Cerebellar nuclear complex (tissue), 1 donor: ENCODE results near the gene DESI2.
A peak's percentile ranks its signal among the peaks of the same experiment; 100 is the strongest.
"Not testable (repeated sequence)": the region's sequence is repeated elsewhere in the genome, so short reads cannot be mapped to it uniquely, and the experiment has no call there.

ENCODE experiments used
- DNase-seq, 2 experiments: peaks; one replicate each; lab custom pipeline; 2025; lab: John Stamatoyannopoulos, UW

Gene DESI2

DNA sequence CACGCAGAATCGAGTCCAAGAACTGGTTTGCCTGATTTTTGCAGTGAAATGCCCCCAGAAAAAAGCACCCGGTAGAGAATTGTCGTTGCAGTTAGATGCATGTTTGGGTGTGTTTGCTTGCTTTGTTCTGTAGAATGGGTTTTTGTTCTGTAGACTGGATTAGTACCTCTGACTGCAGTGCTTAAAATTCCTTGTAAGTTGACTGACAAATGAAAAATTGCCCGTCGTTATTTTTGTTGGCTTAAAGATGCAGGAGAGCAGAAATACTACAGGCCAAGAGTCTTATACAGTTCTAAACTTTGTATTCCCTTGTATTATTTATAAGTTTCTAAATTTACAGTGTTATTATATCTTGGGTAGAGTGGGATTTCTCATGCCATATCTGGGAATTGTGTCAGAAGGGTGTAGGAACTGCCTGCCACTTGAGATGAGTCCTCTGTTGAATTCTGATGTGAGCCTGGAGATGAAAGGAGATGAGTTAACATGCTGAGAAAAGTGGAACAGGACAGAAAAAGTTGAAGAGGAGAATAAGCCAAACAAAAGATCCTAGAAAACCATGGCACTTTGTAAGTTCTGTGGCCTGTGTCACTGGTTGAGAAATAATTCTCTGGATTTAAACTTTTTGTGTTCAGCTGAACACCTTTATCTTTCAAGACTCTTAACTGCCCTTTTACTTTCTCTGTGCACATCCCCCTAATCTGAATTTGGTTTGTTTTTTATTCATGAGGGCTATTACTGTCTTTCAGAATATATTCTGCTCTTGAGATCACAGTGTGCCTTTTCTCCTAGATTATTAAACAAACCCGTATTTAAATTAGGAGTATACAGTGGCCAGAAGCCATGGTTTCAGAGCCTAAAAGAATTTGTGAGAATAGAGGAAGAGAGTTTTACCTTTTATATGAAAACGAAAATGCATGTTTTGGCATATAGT is 1.4 kb downstream of the DESI2 start:
- no peak for DNase-seq

DNA sequence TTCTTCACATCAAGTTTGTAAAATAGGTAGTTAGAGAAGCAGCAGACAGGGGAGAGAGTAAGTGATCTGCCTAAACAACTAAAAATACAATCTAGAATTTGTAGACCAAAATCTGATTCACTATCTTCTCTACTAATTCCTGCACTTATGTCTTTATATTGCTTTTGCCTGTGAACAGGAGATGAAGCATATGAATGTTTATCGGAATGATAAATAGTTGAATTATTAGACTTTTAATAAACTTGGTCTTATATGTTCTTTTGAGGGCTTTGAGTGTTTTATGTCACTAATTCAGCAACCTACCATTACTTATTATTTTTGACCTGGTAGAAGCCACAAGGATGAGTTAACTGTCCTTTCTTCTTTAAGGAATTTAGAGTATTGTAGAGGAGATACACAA is 2.3 kb downstream of the DESI2 start:
- no peak for DNase-seq

DNA sequence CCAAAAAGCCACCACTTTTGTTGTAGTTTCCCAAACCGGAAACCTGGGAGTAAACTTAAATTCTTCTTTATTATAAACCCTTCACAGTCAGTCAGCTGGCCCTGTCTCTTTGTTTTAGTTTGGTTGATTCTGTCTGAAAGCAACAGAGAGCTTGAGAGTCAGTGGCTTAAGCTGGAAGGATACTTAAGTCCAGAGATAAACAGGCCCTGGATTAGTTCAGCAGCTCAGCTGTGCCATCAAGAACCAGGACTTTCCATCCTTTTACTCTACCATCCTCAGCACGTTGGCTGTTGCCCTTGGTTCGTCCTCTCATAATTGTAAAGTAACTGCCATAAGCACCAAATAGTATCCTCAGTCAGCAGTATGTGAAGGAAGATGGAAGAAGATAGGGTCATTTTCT is 4.5 kb downstream of the DESI2 start:
- no peak for DNase-seq

DNA sequence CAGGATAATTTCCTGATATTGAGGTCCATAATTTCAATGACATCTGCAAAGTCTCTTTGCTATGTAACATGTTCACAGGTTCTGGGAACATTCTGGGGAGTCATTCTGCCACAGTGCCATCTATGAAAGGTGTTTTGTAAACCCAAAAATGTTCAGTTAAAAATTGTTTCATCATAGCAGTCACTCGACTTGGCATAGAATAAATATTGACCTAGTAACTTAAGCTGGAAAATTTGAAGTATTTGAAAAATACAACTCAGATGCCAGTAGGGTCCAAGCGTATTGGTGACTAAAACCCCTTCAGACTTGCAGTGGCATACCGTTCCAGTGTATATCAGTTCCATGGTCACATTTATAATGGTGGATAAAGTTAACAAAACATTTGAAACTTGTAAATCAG is 6.8 kb downstream of the DESI2 start:
- DNase-seq: no peak

DNA sequence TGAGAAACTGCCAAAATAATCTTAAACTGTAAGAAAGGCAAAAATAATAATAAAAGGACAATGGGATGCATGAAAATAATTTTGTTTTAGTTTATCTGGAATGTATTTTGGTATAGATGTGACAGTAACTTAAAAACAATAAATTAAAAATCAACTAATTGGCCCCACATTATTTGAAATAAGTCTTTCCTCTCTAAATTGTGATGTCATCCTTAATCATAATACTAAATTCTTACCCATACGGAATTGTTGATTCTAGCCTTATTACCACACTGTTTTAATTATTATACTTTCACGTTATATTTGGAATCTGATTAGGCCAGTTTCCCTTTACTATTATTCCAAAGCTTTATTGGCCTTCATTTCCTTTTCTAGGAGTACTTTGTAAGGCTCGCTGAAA is 7.7 kb downstream of the DESI2 start:
- DNase-seq: no peak

DNA sequence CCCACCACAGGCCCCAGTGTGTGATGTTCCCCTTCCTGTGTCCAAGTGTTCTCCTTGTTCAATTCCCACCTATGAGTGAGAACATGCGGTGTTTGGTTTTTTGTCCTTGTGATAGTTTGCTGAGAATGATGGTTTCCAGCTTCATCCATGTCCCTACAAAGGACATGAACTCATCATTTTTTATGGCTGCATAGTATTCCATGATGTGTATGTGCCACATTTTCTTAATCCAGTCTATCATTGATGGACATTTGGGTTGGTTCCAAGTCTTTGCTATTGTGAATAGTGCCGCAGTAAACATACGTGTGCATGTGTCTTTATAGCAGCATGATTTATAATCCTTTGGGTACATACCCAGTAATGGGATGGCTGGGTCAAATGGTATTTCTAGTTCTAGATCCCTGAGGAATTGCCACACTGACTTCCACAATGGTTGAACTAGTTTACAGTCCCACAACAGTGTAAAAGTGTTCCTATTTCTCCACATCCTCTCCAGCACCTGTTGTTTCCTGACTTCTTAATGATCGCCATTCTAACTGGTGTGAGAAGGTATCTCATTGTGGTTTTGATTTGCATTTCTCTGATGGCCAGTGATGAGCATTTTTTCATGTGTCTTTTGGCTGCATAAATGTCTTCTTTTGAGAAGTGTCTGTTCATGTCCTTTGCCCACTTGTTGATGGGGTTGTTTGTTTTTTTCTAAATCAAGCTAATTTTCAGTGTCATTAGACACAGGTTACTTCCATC is 8.8 kb downstream of the DESI2 start:
- DNase-seq: not testable (repeated sequence)

DNA sequence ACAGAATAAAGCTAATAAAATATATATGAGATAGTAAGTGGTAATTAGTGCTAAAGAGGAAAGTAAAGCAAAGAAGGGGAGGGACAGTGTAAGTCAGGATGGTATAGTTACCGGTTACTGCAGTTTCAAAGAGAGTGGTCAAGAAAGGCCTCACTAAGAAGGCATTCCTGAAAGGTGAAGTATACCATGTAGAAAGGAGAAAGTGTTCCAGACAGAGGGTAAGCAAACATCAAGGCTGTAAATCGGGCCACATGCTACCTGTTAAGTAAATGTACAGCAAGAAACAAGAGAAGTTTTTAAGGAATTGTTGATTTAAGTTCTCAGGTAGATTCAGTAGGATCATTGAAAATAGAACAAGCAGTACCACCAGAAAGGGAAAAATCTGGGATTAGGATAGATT is 9.7 kb downstream of the DESI2 start:
- no peak for DNase-seq

GRCh38 chr1:244664353-244664752 is 11.4 kb downstream of the DESI2 start:
- no peak for DNase-seq

GRCh38 chr1:244665771-244666217 is 12.9 kb downstream of the DESI2 start:
- no peak for DNase-seq

- DNase-seq: not testable (repeated sequence)
These were observed 13.9 kb downstream of the DESI2 start for GRCh38 chr1:244666672-244667418.

GRCh38 chr1:244667797-244668196 is 14.9 kb downstream of the DESI2 start:
- no peak for DNase-seq

GRCh38 chr1:244672946-244673682 is 20.2 kb downstream of the DESI2 start:
- DNase-seq: peak; percentile 29 to 38

DNA sequence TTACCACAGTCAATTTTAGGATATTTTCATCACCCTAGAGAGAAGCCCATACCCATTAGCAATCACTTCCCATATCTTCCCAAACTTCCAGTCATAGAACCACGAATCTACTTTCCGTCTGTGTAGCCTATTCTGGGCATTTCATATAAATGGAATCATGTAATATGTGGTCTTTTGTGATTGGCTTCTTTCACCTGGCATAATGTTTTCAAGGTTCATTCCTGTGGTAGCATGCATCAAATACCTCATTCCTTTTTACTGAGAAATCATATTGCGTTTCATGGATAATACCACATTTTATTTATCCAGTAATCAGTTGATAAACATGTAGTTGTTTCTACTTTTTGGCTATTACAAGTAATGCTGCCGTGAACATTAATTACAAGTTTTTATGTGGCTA is 21.5 kb downstream of the DESI2 start:
- DNase-seq: no peak

DNA sequence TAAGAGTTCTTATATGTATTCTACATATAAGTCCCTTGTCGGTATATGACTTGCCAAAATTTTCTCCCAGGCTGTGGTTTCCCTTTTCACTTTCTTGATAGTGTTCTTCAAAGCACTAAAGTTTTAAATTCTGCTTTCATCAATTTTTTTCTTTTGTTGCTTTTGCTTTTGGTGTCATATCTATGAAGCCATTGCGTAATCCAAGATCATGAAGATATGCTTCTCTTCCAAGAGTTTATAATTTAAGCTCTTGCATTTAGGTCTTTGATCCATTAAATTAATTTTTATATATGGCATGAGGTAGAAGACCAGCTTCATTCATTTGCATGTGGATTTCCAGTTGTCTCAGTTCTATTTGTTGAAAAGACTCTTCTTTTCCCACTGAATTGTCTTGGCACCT is 22.2 kb downstream of the DESI2 start:
- DNase-seq: no peak

GRCh38 chr1:244678697-244679096 is 25.8 kb downstream of the DESI2 start:
- no peak for DNase-seq

- no peak for DNase-seq
These were observed 27.7 kb downstream of the DESI2 start for GRCh38 chr1:244680667-244681066.

DNA sequence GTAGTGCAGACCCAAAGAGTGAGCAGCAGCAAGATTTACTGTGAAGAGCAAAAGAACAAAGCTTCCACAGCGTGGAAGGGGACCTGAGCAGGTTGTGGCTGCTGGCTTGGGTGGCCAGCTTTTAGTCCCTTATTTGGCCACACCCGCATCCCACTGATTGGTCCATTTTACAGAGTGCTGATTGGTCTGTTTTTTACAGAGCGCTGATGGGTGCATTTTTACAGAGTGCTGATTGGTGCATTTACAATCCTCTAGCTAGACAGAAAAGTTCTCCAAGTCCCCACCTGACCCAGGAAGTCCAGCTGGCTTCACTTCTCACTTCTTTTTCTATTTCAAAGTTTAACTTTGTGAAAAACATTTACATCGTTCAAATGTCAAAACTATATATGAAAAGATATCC is 29.2 kb downstream of the DESI2 start:
- DNase-seq: not testable (repeated sequence)

DNA sequence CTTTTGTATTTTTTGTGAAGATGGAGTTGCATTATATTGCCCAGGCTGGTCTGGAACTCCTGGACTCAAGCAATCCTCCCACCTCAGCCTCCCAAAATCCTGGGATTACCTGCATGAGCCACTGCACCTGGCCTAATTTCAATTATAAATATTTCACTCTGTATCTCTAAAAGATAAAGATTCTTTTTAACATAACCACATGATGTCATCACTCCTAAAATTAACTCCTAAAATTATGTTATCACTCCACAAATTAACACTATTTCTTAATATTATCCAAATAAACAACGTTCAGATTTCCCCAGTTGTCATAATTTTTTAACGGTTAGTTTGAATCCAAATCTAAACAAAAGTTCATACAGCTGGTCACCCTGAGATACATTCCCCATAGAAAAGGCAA is 43.0 kb downstream of the DESI2 start:
- no peak for DNase-seq

DNA sequence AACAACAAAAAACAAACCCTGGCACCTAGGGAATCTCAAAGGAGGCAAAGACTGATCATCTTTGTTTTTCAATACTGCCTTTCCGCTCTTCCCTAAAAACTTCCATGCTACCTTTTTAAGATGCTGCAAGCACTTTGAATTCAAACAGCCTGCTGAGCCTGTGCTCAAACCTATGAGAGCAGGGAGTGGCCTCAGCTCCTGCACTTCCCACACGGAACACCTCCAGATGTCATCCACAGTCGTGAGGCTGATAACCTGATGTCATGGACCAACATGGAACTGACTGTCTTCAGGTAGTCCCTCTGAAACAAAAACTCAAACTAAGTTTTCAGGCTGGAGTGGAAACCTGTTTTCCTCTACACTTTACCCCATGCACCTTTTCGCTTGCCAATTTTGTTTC is 46.8 kb downstream of the DESI2 start:
- no peak for DNase-seq

GRCh38 chr1:244700808-244701207 is 47.9 kb downstream of the DESI2 start:
- no peak for DNase-seq

- DNase-seq: no peak
These were observed 49.7 kb downstream of the DESI2 start for GRCh38 chr1:244702620-244703019.

DNA sequence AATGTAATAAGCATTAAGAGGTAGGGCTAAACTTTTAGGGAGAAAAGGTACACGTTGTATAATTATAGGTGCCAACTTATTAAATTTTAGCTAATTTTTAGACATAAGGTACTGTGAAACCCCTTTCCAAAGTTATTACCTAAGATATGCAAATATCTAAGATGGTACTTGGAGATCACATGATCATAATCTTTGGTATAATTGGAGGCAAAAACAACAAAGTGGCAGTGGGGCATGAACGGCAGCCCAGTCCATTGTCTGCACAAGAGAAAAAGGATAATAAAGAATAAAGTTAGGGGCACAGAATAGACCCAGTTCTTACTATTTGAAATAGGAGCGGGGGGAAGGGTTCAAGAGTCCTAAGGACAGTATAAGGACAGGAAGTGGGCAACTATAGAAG is 51.2 kb downstream of the DESI2 start:
- DNase-seq: no peak
